Measurements from ENCODE around the gene LACTB.
"Not testable (repeated sequence)": the region's sequence is repeated elsewhere in the genome, so short reads cannot be mapped to it uniquely, and the experiment has no call there.

LACTB gene

GRCh38 chr15:63090472-63090871 is 31.2 kb upstream of the LACTB start:
- no peak for DNase-seq

DNA sequence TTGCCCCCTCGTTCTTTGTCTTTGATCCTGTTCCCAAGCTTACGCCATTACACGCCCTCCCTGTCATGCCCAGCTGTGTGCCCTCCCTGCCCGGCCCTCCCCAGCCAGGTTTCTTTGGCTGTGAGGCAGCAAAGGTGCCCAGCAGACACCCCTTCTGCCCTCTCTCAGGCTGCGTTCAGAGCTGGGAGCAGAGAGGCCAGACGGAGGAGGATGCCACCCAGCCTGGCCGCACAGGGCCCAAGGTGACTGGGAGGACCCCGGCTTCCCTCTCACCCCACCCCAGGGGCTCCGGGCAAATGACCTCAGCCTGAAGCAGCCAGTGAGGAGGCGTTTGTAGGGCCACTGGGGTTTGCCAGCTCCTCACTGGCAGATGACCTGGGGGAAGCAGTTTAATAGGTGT is 30.8 kb upstream of the LACTB start:
- no peak for DNase-seq

DNA sequence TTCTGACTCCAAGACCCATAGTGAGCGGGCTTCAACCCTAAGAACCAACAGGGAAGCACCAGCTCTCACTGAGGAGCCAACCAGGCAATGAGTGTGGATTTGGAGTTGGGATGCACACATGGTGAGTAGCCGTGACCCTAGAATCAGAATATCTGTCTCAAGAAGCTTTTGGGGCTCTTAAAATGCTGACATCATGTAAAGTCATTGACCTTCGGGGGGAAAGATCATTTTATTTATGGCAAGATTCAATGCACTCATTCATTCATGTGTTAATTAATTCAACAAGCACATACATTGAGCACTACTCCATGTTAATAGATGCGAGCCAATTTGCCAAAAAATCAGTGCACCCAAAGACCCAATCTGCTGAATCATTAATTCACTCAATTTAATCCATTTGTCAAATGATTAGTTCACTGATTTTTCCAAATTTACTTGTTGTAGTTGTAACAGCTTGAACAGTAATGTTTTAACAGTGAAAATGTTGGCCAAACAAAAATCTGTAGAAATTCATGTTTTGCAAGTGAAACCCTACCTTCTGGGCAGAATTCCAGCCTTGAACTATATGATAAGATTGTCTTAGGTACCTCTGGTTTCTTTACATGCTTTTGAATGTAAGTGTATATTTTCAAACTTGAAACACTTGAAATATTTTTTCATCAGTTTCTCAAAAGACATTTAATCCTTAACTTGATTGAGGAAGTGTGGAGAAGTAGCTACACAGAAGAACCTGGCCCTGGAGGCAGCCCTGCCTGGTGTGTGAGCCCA is 29.8 kb upstream of the LACTB start:
- DNase-seq, result no peak

DNA sequence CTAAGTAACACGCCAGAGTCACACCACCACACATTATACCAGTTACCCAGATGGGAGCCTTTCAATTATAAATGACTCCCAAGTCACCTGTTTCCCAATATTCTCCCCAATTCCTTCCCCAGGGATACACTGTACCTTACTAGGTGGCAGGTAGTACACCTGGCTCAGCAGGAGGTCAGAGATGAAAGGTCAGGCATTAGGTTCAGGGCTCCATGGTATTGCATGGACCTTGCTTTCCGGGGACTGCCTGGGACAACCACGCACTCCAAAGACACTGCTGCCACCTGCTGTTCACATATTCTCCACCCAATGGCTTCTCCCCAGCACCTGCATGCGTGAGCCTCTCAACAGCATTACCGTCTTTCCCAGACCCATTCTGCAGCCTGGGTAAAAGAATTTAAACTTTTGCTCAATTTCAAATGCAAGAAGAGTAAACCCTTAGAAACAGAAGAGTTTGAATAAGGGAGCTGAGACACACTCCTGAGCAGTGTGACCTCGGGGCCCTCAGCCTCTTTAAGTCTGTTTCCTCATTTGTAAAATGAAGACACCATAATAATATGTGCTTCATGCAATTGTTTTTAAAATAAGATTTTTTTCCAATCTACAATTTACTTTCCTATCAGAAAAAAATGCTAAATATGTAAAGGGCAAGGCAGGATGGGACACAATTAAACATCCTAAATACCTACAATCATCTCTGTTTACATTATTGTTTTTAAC is 28.0 kb upstream of the LACTB start:
- peak; percentile 55 for DNase-seq

DNA sequence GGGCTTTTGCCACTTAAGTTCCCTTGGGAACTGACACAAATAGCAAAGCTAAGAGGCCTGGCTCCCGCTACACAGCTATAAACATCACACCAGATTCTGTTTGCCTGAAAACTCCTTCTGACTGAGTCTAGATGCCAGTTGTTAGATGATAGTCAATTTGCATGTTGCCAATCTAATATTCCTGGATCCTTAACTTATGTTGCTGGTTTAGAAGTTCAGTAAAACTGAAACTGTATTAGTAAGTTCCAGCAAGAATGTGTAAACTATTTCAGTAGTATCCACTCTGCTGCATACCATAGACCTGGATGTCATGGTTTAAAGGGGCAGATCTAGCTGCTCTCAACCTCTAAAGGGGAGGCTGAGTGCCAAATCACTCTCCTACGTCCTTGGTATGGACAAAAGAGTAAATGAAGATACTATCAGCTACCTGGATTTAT is 27.1 kb upstream of the LACTB start:
- DNase-seq, result peak; percentile 18

GRCh38 chr15:63096178-63096577 is 25.5 kb upstream of the LACTB start:
- DNase-seq, result no peak

GRCh38 chr15:63098901-63099300 is 22.8 kb upstream of the LACTB start:
- not testable (repeated sequence) for DNase-seq

DNA sequence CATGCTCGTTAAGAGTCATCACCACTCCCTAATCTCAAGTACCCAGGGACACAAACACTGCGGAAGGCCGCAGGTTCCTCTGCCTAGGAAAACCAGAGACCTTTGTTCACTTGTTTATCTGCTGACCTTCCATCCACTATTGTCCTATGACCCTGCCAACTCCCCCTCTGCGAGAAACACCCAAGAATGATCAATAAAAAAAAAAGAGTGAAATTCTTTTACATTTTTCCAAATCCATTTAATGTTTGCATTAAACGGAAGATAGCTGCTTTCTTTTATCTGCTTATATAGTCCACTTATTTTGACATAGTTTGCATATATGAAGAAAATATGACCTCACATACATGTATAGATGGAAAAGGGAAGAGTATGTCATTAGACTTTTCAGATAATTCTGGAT is 22.1 kb upstream of the LACTB start:
- not testable (repeated sequence) for DNase-seq

- DNase-seq, result no peak
Measured at GRCh38 chr15:63103416-63103815, 18.2 kb upstream of the LACTB start.

- no peak for DNase-seq
Measured at GRCh38 chr15:63104727-63105126, 16.9 kb upstream of the LACTB start.

- not testable (repeated sequence) for DNase-seq
Measured at GRCh38 chr15:63105354-63105753, 16.3 kb upstream of the LACTB start.

- no peak for DNase-seq
Measured at GRCh38 chr15:63107895-63108546, 13.6 kb upstream of the LACTB start.

- no peak for DNase-seq
Measured at GRCh38 chr15:63109498-63109897, 12.2 kb upstream of the LACTB start.

DNA sequence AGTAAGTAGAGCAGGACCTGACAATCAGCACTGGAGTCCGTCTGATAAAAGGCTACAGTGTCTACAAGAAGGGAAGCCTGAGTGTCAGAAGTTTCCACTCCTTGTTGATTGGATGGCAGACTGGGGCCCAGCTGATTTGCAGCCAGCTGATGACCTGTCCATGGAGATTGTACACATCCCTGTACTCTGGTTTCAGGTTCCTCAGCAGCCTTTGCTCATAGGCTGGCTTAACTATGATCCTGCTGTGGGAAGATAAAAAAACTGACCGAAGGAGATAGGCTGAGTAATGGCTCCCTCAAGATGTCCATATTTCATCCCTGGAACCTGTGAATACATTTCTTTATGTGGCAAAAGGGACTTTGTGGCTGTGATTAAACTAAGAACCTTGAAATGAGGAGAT is 11.7 kb upstream of the LACTB start:
- DNase-seq, result no peak

DNA sequence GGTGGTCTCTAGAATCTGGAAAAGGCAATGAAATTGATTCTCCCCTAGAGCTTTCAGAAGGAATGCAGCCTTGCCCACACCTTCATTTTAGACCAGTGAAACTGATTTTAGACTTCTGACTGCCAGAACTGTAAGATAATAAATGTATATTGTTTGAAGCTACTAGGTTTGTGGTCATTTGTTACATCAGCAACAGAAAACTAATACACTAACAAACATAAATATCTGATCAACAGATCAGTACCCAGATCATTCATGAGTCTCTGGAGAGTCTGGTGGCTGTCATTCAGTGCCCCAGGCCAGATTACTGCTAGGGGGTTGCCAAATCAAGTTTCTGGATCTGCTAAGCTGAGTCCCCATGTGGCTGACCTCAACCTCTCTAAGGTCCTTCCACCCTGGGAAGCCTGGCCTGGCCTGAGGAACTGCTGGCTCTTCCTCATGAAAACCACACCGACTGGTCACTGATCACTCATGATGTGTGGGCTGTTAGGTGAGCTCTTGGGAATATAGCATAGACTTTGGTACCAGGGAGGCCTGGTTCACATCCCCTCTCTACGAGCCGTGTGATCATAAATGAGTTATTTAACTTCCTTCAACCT is 11.1 kb upstream of the LACTB start:
- no peak for DNase-seq

DNA sequence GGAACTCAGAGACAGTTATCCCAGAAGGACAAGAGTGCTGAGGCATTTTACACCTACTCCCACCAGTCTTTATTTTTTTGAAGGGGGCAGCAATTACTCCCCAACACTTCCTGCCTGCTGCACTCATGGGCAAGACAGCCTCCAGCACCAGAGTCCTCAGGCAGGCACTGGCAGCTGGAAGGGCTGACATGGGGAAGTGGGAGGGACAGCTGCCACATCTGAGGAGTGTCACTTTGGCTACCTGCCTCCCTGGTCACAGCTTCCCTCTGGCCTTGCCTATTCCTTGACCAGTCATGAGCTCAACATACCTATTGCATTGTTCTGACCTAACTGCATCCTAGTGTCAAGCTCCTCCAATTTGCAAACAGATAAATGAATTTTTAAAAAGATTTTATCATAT is 10.2 kb upstream of the LACTB start:
- DNase-seq, result no peak

- no peak for DNase-seq
Measured at GRCh38 chr15:63112871-63113270, 8.8 kb upstream of the LACTB start.

GRCh38 chr15:63114465-63114864 is 7.2 kb upstream of the LACTB start:
- DNase-seq, result no peak

DNA sequence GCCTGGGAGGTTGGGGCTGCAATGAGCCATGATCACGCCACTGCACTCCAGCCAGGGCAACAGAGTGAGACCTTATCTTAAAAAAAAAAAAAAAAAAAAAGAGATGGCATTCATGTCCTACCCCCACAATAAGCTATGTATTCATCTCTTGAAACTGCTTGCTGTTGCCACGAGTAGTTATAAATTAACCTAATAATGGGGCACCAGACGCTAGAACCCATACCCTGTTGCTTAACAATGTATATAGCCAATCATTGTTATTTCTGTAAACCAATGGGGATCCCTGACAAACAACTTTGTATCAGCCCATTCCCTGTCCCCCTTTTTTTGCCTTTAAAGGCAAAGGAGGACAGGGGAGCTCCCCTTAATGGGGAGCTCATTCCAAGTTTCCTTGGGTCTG is 2.8 kb upstream of the LACTB start:
- DNase-seq, result no peak

- DNase-seq, result peak; percentile 9
Measured at GRCh38 chr15:63122002-63122875, 578 bp downstream of the LACTB start.

GRCh38 chr15:63124506-63124905 is 2.8 kb downstream of the LACTB start:
- DNase-seq, result no peak

- no peak for DNase-seq
Measured at GRCh38 chr15:63126726-63127125, 5.1 kb downstream of the LACTB start.

DNA sequence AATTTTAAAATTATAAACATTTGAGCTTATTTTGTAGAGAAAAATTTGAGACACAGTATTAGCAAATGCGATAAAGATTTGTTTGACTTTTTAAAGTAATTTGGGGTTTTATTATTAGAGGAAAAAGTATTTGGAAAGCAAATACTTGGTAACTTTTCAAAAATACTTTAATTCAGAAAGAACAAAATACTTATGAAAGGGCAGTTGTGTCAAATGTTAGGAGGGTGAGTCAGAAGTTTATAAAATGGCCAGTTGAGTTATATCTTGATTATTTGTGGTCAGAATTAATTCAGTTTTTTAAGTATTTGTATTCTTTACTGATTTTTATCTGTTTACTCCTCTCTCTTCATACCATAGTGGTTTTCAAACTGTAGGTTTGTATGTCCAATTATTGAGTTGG is 12.1 kb downstream of the LACTB start:
- no peak for DNase-seq
